Kidney (tissue), 14 donors: ENCODE data around the gene TLE1. TPM values are rescaled to one million over a fixed set of nuclear protein-coding genes. Genes with fewer than 3 reads are reported as not detected.
"Not testable (repeated sequence)": the region's sequence is repeated elsewhere in the genome, so short reads cannot be mapped to it uniquely, and the experiment has no call there.

Experiments
- DNase-seq, 5 donors: peaks; one replicate each; pipeline ENCODE4 v3.0.0-alpha.2; 2013 to 2020
- FAIRE-seq: peaks from 2 replicates; lab custom pipeline; 2012; peaks lifted over from hg19 to GRCh38; lab: Jason Lieb, UNC
- H3K27ac ChIP-seq, 2 donors: one replicate each; pipeline ENCODE4 v1.7.0; 2013; ENCODE audit warnings: low read depth in 2 of 2, low read length in 2 of 2, inconsistent platforms in 1 of 2
- H3K27me3 ChIP-seq: one replicate; pipeline ENCODE4 v1.7.1; 2013; ENCODE audit warnings: low read length, inconsistent platforms; ENCODE audit not compliant: control insufficient read depth, insufficient read depth
- H3K36me3 ChIP-seq, 3 donors: one replicate each; pipeline versions ENCODE4 v1.7.0 to v1.7.1; 2013; ENCODE audit warnings: low read length in 3 of 3, control low read depth in 1 of 3, inconsistent platforms in 1 of 3; ENCODE audit not compliant: insufficient read depth in 3 of 3, control insufficient read depth in 2 of 3
- H3K4me1 ChIP-seq, 3 donors: one replicate each; pipeline versions ENCODE4 v1.7.0 to v1.7.1; 2013; ENCODE audit warnings: low read length in 3 of 3, inconsistent platforms in 1 of 3, low read depth in 1 of 3; ENCODE audit not compliant: control insufficient read depth in 2 of 3, insufficient read depth in 2 of 3
- H3K4me3 ChIP-seq, 3 donors: one replicate each; pipeline versions ENCODE4 v1.7.0 to v1.8.1; 2013; ENCODE audit warnings: low read length in 3 of 3, control low read depth in 1 of 3, inconsistent platforms in 1 of 3
- H3K9ac ChIP-seq, 3 donors: one replicate each; pipeline versions ENCODE4 v1.7.0 to v1.7.1; 2013; ENCODE audit warnings: low read length in 3 of 3, control low read depth in 1 of 3, inconsistent platforms in 1 of 3
- H3K9me3 ChIP-seq, 3 donors: one replicate each; pipeline versions ENCODE4 v1.7.0 to v1.7.1; 2013; ENCODE audit warnings: low read length in 3 of 3, control low read depth in 1 of 3, inconsistent platforms in 1 of 3; ENCODE audit not compliant: control insufficient read depth in 2 of 3, insufficient read depth in 1 of 3
- CTCF ChIP-seq: IDR thresholded peaks from 3 replicates; pipeline ENCODE4 v1.5.1; 2012; ENCODE audit warnings: mild to moderate bottlenecking, moderate library complexity, borderline replicate concordance; ENCODE audit not compliant: insufficient read depth; ENCODE audit errors: extremely low read depth
- intact Hi-C: fragments of 100-400 bp; cut with DNase I; formaldehyde crosslinking; loops from one replicate; pipeline ENCODE4 v1.11.1; 2022
- polyA plus RNA-seq: library from polyadenylated mRNA; stranded (reverse); fragments of 350-450 nt; fragmentation: Illumina TruSeq; extraction: RNeasy Lipid Tissue Mini Kit (QIAGEN cat#74804); gene quantifications from one replicate; pipeline ENCODE4 v1.2.3, GENCODE V29; 2014; ENCODE audit warnings: low read depth, low replicate concordance; ENCODE audit not compliant: insufficient read depth
- total RNA-seq: library from RNA; stranded (reverse); fragmentation: NEBNext Ultra II Directional; extraction: Animal tissue kit (Norgen Biotek cat#: 25700); gene quantifications from one replicate; pipeline ENCODE4 v1.2.1, GENCODE V29; 2021
- donor health status: control.
- donor health status: control.
- donor health status: control.
- donor health status: control.
- donor health status: control.
- donor health status: DM: yes; HTN: yes; CAD: no.
- donor health status: Normal renal cell carcinoma (clear cell type).

TLE1 gene
- total and polyA plus RNA-seq, 2 donors from 2014 or later = 10.8 to 52.5 TPM

- no peaks in the 10 kb centered on the region for H3K4me1 ChIP-seq
- DNase-seq = no peak
- no peaks in the 10 kb centered on the region for H3K9me3 ChIP-seq
- FAIRE-seq = no peak
- intact Hi-C loops = no loop called here
- no peak for TF ChIP-seq CTCF
- H3K4me3 ChIP-seq = no peak overlapping the region
- no peak overlapping the region for H3K9ac ChIP-seq
- H3K36me3 ChIP-seq = no peaks in the 10 kb centered on the region
- H3K27ac ChIP-seq = no peak overlapping the region
- no peaks in the 10 kb centered on the region for H3K27me3 ChIP-seq
Observed at GRCh38 chr9:81649475-81650240, 39.7 kb downstream of the TLE1 start.

- DNase-seq = no peak
Observed at GRCh38 chr9:81648891-81649290, 40.5 kb downstream of the TLE1 start.

GRCh38 chr9:81646337-81646736 is 43.0 kb downstream of the TLE1 start:
- H3K27me3 ChIP-seq = no peaks in the 10 kb centered on the region
- intact Hi-C loops = no loop called here
- peaks cover 0 to 3% (median 0%) of the 10 kb centered on the region in 3 donors for H3K36me3 ChIP-seq
- H3K9me3 ChIP-seq = no peaks in the 10 kb centered on the region
- no peak for FAIRE-seq
- H3K4me3 ChIP-seq = no peak overlapping the region
- H3K27ac ChIP-seq = no peak overlapping the region
- no peaks in the 10 kb centered on the region for H3K4me1 ChIP-seq
- no peak for DNase-seq
- H3K9ac ChIP-seq = no peak overlapping the region
- no peak for TF ChIP-seq CTCF

More at GRCh38 chr9:81648891-81649290, 40.5 kb downstream of the TLE1 start:
- no peaks in the 10 kb centered on the region for H3K27me3 ChIP-seq
- H3K27ac ChIP-seq = no peak overlapping the region
- H3K9me3 ChIP-seq = no peaks in the 10 kb centered on the region
- intact Hi-C loops = no loop called here
- H3K36me3 ChIP-seq = no peaks in the 10 kb centered on the region
- no peaks in the 10 kb centered on the region for H3K4me1 ChIP-seq
- no peak for TF ChIP-seq CTCF
- H3K4me3 ChIP-seq = no peak overlapping the region
- H3K9ac ChIP-seq = no peak overlapping the region
- no peak for FAIRE-seq

DNA sequence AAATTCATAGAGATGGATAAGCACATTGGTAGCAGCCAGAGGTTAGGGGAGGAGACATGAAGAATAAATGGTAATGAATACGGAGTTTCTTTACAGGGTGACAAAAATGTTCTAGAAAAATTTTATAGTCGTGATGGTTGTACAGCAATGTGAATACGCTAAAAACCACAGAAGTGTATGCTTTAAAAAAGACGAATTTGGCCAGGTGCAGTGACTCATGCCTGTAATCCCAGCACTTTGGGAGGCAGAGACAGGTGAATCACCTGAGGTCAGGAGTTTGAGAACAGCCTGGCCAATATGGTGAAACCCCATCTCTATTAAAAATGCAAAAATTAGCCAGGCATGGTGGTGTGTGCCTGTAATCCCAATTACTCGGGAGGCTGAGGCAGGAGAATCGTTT is 44.8 kb downstream of the TLE1 start:
- H3K9ac ChIP-seq, H3K27ac ChIP-seq, H3K9me3 ChIP-seq, H3K36me3 ChIP-seq, H3K4me3 ChIP-seq, FAIRE-seq, intact Hi-C loops, H3K27me3 ChIP-seq, H3K4me1 ChIP-seq, DNase-seq: not testable (repeated sequence)
